Measurements from ENCODE around the gene LCE3B. TPM values are rescaled to one million over a fixed set of nuclear protein-coding genes. Genes with fewer than 3 reads are reported as not detected.
"Not testable (repeated sequence)": the region's sequence is repeated elsewhere in the genome, so short reads cannot be mapped to it uniquely, and the experiment has no call there.

The LCE3B gene
- total and polyA plus RNA-seq, 9 of the 15 experiments (the other 6 are each of a cell fraction or from before 2014, with no cell fraction given): not detected

DNA sequence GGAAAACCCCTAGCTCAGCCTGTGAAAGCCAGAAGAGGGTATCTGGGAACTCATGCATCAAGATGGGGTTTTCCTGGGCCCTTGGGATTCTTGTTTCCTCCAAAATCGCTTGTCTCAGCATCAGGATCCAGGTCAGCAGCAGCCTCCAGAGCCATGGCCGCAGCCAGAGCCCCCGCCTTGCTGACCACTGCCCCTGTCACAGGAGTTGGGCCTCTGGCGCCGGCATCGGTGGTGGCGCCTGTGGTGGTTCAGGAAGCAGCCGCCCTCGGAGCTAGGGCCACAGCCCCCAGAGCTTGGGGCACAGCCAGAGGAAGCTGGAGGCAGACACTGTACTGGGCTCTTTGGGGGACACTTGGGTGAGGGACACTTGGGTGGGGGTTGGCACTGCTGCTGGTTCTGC, 34.1 kb upstream of the LCE3B start:
- in situ Hi-C loops (cut with MboI); H3K4me1 ChIP-seq (replicated peaks in 1 of 2; ENCODE audit: control insufficient read depth in 2 of 2, insufficient read depth in 2 of 2, low read length in 2 of 2); H4K20me1 ChIP-seq (replicated peaks; ENCODE audit: control insufficient read depth, insufficient read depth, low read length); H2AFZ ChIP-seq (ENCODE audit: low read depth, low read length); intact Hi-C loops (cut with micrococcal nuclease); H3K9ac ChIP-seq (ENCODE audit: insufficient read depth in 1 of 2, low read depth in 2 of 2, low read length in 2 of 2); H3K27ac ChIP-seq (ENCODE audit: extremely low read depth, low read depth, low read length); CTCF ChIA-PET (ENCODE audit: low intra/inter-chr PET ratio); ATAC-seq; H3K9me3 ChIP-seq (replicated peaks; ENCODE audit: control insufficient read depth, insufficient read depth, low read depth, low read length); POLR2A ChIA-PET; FAIRE-seq; H3K27me3 ChIP-seq (ENCODE audit: control insufficient read depth in 2 of 2, insufficient read depth in 2 of 2, low read length in 2 of 2); BruUV-seq (replicated peaks); H3K36me3 ChIP-seq (ENCODE audit: control insufficient read depth, insufficient read depth, low read length); H3K79me2 ChIP-seq (ENCODE audit: control insufficient read depth, insufficient read depth, low read length); H3K4me2 ChIP-seq (ENCODE audit: insufficient read depth, low read length); H3K4me3 ChIP-seq; DNase-seq (ENCODE audit: extremely low read depth in 1 of 4, low spot score in 3 of 4); H3K9me1 ChIP-seq (ENCODE audit: control insufficient read depth, insufficient read depth, low read length): not testable (repeated sequence)
- 0% methylated on average over 8 of the region's 9 CpGs for WGBS (ENCODE audit: insufficient coverage, low coverage, missing lambda C conversion rate)

DNA sequence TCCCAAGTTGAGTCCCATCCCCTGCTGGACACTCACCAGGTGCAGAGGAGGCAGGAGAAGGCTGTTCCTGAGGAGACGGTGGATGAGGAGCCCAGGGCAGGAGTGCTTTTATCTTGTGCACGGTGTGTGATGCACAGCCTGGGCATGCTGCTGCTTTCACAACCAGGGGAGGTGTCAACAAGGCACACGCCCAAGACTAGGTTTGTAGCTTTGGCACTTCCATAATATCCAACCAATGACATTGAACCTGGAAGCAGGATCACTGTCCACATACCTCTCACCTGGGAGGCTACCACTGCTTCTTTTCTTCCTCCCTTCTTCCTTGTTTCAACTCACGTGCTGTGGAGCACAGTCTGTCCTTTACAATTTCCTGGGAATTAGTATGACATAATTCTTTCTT, 33.2 kb upstream of the LCE3B start, which contains the start of gene LCE3D:
Gene LCE3D, minus strand, starts transcription at position 84 of the 400 bp plus-strand sequence. CDS start 580 bp downstream, outside the sequence.
- H3K27ac ChIP-seq (ENCODE audit: extremely low read depth, low read depth, low read length): no peak within 1 kb of the TSS
- H3K36me3 ChIP-seq (ENCODE audit: control insufficient read depth, insufficient read depth, low read length): no peaks in the 10 kb centered on the region
- BruUV-seq (replicated peaks): no TSS peak
- H2AFZ ChIP-seq (ENCODE audit: low read depth, low read length): no peak within 1 kb of the TSS
- H3K9me1 ChIP-seq (ENCODE audit: control insufficient read depth, insufficient read depth, low read length): no peaks in the 10 kb centered on the region
- H4K20me1 ChIP-seq (replicated peaks; ENCODE audit: control insufficient read depth, insufficient read depth, low read length): no peaks in the 10 kb centered on the region
- H3K9ac ChIP-seq (ENCODE audit: insufficient read depth in 1 of 2, low read depth in 2 of 2, low read length in 2 of 2): no peak within 1 kb of the TSS
- intact Hi-C loops (cut with micrococcal nuclease) (no loop called here), in situ Hi-C loops (cut with MboI) (no loop called here)
- no peak within 1 kb of the TSS for H3K4me2 ChIP-seq (ENCODE audit: insufficient read depth, low read length)
- H3K27me3 ChIP-seq (ENCODE audit: control insufficient read depth in 2 of 2, insufficient read depth in 2 of 2, low read length in 2 of 2): no peaks in the 10 kb centered on the region
- POLR2A ChIA-PET: no interaction called here
- H3K79me2 ChIP-seq (ENCODE audit: control insufficient read depth, insufficient read depth, low read length): no peaks in the 10 kb centered on the region
- FAIRE-seq: no peak
- H3K4me1 ChIP-seq (replicated peaks in 1 of 2; ENCODE audit: control insufficient read depth in 2 of 2, insufficient read depth in 2 of 2, low read length in 2 of 2): no peaks in the 10 kb centered on the region
- no peak for DNase-seq (ENCODE audit: extremely low read depth in 1 of 4, low spot score in 3 of 4)
- 0% methylated on average over 4 of the region's 4 CpGs for WGBS (ENCODE audit: insufficient coverage, low coverage, missing lambda C conversion rate)
- no peak for ATAC-seq
- CTCF ChIA-PET (ENCODE audit: low intra/inter-chr PET ratio): no interaction called here
- no peaks in the 10 kb centered on the region for H3K9me3 ChIP-seq (replicated peaks; ENCODE audit: control insufficient read depth, insufficient read depth, low read depth, low read length)
- no peak for TF ChIP-seq SIN3B (IDR thresholded peaks at IDR 0.05; ENCODE audit: low read depth)
- no peak for TF ChIP-seq PPARD (CRISPR knock-in tag; IDR thresholded peaks at IDR 0.05)
- TF ChIP-seq CHCHD3 (CRISPR knock-in tag; IDR thresholded peaks at IDR 0.05): no peak
- no peak for TF ChIP-seq ZNF668 (CRISPR knock-in tag; IDR thresholded peaks at IDR 0.05)
- no peak for TF ChIP-seq TCF7L2 (IDR thresholded peaks at IDR 0.05; ENCODE audit: low read depth, low read length)
- H3K4me3 ChIP-seq: no peak within 1 kb of the TSS
